ENCODE results near the gene ACKR2. TPM values are rescaled to one million over a fixed set of nuclear protein-coding genes. Genes with fewer than 3 reads are reported as not detected.

ACKR2 gene
- total and polyA plus RNA-seq, 2 of the 13 experiments (the other 11 are each of a cell fraction or from before 2014, with no cell fraction given): 1.1 to 1.9 TPM

- no peak for FAIRE-seq
- Histone ChIP-seq H3K4me1 (ENCODE audit: insufficient read depth, low read length) (peaks cover 64% of the 10 kb centered on the region), H3K27ac (ENCODE audit: extremely low read length, insufficient read depth, low read length) (peak overlapping the region; percentile 25), H3K9ac (ENCODE audit: insufficient read depth, low read depth, low read length) (no peak overlapping the region), H3K4me2 (ENCODE audit: low read depth, low read length) (0 out of 2 replicates have a peak overlapping the region, but pooled peaks have one; percentile 2), H3K4me3 (replicated peaks in 1 of 3; ENCODE audit: insufficient read depth in 1 of 3, low read depth in 2 of 3, low read length in 3 of 3) (no peak overlapping the region), H3K9me3 (ENCODE audit: low read length) (no peaks in the 10 kb centered on the region), H3K27me3 (ENCODE audit: control insufficient read depth in 1 of 2, insufficient read depth in 2 of 2, low read length in 2 of 2) (no peaks in the 10 kb centered on the region), H3K36me3 (replicated peaks in 1 of 2; ENCODE audit: control insufficient read depth in 1 of 2, insufficient read depth in 2 of 2, low read length in 2 of 2) (no peaks in the 10 kb centered on the region), H2AFZ (ENCODE audit: low read length) (no peak overlapping the region), H3K79me2 (ENCODE audit: insufficient read depth, low read length) (no peaks in the 10 kb centered on the region), H4K20me1 (ENCODE audit: insufficient read depth, low read length) (no peaks in the 10 kb centered on the region)
- WGBS (ENCODE audit: low lambda C conversion rate): 77% methylated on average over 9 of the region's 9 CpGs
- ChIA-PET CTCF (ENCODE audit: low intra/inter-chr PET ratio, low total read pairs) (no interaction called here), POLR2A (interaction anchor here (1.4 kb wide), 1 partner anchor 21 kb away, joined by 4 read pairs; no protein-coding TSS in a partner anchor)
- intact Hi-C loops (cut with micrococcal nuclease; ENCODE audit: unreplicated experiment): no loop called here
- no TSS peak for BruUV-seq (replicated peaks)
- in situ Hi-C loops (cut with HindIII; ENCODE audit: extremely low pct_ligation_motif_present, low pct_unique_long_range_greater_than_20kb): no loop called here
- DNase-seq (ENCODE audit: low spot score): no peak
- no peak for ATAC-seq
- no peak for TF ChIP-seq KMT2B (CRISPR knock-in tag; IDR thresholded peaks at IDR 0.05)
- TF ChIP-seq HOXA7 (CRISPR knock-in tag; IDR thresholded peaks at IDR 0.05): no peak
- no peak for TF ChIP-seq CREB3 (CRISPR knock-in tag; IDR thresholded peaks at IDR 0.05)
- TF ChIP-seq ZNF770 (CRISPR knock-in tag; IDR thresholded peaks at IDR 0.05): peak; percentile 45; the same call in 1 of the 2 replicates
- no peak for TF ChIP-seq ZNF615 (CRISPR knock-in tag; IDR thresholded peaks at IDR 0.05; ENCODE audit: borderline replicate concordance)
- TF ChIP-seq GFI1 (CRISPR knock-in tag; IDR thresholded peaks at IDR 0.05; ENCODE audit: borderline replicate concordance): no peak
- no peak for TF ChIP-seq YEATS4 (CRISPR knock-in tag; IDR thresholded peaks at IDR 0.05; ENCODE audit: borderline replicate concordance)
- no peak for TF ChIP-seq ZNF280B (CRISPR knock-in tag; IDR thresholded peaks at IDR 0.05; ENCODE audit: borderline replicate concordance)
- TF ChIP-seq ZNF253 (CRISPR knock-in tag; IDR thresholded peaks at IDR 0.05; ENCODE audit: borderline replicate concordance): no peak
- TF ChIP-seq RFXANK (CRISPR knock-in tag; IDR thresholded peaks at IDR 0.05): no peak
- TF ChIP-seq GLMP (CRISPR knock-in tag; IDR thresholded peaks at IDR 0.05; ENCODE audit: borderline replicate concordance): no peak
- TF ChIP-seq ZBTB33 (CRISPR knock-in tag; IDR thresholded peaks at IDR 0.05): peak; percentile 95
- TF ChIP-seq ZNF773 (CRISPR knock-in tag; IDR thresholded peaks at IDR 0.05; ENCODE audit: borderline replicate concordance): no peak
Observed at GRCh38 chr3:42873221-42873982, 64.2 kb downstream of the ACKR2 start.
